NCI-H2107 treated with DMSO at 0.1 percent for 48 hours (cell line): ENCODE measurements around the gene STK24.
A peak's percentile ranks its signal among the peaks of the same experiment; 100 is the strongest.

Experiments
- DNase-seq: peaks from one replicate; lab custom pipeline; 2025; ENCODE audit not compliant: unreplicated experiment; lab: John Stamatoyannopoulos, UW

The STK24 gene

DNA sequence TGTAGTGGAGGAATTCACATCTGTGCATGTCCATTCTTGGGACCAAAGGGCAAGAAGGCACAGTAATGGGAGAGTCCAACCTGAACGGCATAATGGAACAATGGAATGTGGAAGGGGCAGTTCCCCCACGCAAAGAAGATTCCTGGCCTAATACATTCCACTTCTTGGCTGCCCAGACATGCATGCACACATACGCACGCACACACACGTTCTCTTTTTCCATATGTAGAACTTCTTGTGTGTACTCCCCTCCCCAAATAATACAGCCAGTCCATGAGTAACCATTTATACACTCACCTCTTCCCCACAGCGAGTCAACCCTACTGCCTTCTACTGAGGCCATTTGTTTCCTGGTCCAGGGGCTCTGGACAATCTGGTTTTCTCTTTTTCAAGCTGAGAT lies 6.0 kb upstream of the STK24 start:
- DNase-seq = no peak

GRCh38 chr13:98581971-98582702 lies 5.2 kb upstream of the STK24 start:
- DNase-seq = peak; percentile 36

DNA sequence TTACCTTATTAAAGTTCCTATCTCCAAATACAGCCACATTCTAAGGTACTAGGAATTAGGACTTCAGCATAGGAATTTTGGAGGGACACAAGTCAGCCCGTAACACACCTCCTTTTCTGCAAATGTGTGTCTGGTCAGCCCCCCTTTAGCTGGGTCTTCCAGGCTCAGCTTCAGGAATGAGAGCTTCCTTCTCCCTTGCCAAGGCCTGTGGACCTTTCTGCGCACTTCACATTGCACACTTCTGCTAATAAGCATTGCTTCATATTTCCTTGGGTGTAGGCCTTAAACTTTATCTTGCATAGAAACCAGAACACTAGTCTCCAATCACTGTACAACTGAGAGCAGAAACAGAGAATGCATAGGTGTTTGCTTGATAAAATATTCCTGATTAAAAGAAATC lies 4.5 kb upstream of the STK24 start:
- no peak for DNase-seq

DNA sequence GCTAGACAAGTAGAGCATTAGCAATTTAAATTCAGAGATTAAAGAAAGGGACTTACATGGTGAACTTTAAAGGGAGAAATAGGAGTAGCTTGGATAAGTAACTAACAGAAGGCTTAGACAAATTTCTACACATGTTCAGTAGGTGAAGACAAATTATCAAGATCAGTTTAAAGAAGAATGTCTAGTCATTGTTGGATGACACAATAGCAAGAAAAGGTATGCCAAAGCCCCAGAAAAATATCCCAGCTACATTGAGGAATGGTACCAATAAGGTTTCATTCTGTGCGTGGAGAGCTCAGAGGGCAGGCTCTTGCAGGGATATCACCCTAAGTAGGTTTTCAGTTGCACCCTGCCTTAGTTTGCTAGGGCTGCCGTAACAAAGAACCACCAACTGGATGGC lies 3.5 kb upstream of the STK24 start:
- no peak for DNase-seq

DNA sequence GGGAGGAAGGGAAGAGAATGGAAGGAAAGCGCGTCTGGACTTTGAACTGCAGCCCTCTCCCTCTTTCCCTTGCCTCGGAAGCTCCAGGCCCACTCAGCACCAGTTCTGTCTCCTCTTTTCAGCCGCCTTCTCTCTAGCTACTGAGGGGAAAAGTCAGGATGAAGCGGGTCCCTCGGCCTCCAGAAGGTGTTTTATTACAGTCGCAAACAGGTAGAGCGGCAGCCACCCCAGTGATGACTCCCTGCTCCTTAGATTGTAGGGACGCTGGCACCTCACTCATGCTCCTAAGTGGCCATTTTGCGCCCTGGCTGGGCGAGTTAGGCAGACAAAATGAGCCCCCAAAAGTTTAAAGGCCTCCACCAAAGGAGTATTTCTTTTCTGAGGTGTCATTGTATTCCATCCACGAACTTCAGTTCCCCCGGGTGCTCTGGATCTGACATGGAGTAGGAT lies 954 bp upstream of the STK24 start:
- DNase-seq = no peak

DNA sequence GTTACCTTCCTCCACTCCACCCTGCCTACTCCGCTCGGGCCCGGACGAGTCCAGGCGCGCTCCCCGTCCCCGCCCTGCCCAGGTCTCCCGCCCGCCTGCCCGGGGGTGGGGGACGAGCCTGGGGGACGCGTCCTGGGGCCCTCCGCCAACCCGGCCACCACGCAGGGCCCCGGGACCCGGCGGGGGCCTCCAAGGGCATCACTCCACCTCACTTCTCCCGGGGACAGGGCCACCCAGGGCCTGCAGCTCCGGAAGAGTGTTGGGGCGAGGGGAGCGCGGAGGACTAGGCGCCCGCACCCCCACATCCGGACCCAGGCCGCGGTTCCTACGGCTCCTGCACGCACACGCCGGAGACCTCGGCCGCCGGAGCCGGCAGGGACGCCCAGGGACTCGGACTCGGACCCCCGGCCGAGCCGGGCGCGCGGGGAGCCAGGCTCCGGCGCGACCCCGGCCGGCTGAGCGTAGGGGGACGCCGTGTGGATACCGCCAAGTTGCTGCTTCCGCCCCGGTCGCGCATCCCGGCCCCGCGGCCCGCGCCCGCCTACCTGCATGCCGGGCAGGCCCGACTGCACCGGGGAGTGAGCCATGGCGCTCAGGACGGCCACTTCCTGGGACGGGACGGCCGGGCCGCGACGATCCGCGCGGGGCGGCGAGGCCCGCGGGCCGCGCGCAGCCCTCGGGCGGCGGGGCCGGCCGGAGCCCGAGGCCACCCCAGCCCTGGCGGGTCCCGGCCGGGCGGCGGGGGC lies 534 bp downstream of the STK24 start:
- DNase-seq = no peak

GRCh38 chr13:98575904-98576199 lies 1.1 kb downstream of the STK24 start:
- DNase-seq = no peak

GRCh38 chr13:98575009-98575903 lies 1.7 kb downstream of the STK24 start:
- no peak for DNase-seq

- DNase-seq = peak; percentile 95
These were observed 4.8 kb downstream of the STK24 start for GRCh38 chr13:98571955-98572662.

GRCh38 chr13:98570929-98571372 lies 6.0 kb downstream of the STK24 start:
- peak; percentile 53 for DNase-seq

DNA sequence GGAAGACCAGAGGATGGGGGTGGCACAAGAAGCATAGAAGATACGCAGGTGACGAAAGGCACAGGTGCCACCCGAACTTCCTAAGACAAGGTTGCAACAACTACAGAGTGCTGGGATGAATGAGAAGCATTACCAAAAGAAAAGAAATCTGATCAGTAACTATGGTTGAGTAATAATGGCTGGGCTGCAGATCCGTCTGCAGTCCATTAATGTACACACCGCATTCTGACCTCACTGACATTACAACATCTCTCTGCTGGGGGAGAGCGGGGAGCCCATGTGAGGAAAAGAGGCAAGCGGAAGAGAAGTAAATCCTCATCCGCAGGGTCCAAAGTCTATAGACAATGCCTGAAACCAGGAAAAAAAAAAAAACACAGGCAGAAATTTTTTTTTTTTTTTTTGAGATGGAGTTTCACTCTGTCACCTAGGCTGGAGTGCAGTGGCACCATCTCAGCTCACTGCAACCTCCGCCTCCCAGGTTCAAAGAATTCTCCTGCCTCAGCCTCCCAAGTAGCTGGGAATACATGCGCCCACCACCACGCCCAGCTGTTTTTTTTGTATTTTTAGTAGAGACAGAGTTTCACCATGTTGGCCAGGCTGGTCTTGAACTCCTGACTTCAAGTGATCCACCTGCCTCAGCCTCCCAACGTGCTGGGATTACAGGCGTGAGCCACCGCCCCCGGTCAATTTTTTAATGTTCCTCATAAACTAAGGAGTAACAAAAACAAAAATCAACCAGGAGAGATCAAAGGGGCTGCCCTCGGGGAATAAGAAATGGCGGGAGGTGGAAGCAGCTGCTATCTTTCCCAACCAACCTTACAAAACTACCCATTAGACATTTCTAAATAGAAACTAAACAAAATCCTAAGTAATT lies 7.2 kb downstream of the STK24 start:
- DNase-seq = peak; percentile 40

- no peak for DNase-seq
These were observed 8.0 kb downstream of the STK24 start for GRCh38 chr13:98568918-98569317.

GRCh38 chr13:98567140-98567539 lies 9.8 kb downstream of the STK24 start:
- DNase-seq = no peak

GRCh38 chr13:98565726-98566565 lies 11.0 kb downstream of the STK24 start:
- no peak for DNase-seq

DNA sequence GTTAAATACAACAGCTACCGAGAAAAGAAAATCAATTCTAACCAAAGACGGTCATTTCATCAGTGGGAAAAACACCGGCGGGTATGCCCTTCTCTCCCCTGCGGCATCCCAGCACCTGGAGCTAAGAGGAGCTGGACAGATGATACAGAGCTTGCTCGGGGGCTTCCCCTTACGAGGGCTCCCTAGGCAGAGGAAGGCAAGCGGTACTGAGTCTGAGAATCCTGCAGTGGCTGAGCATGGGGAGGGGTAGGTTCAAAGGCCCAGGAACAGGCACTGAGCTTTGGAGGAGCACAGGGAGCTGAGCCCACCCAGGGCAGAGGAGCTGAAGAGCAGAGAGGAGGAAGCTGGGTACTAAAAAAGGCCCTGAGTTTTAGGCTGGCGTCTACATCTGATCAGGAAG lies 12.7 kb downstream of the STK24 start:
- DNase-seq = no peak

GRCh38 chr13:98563071-98563470 lies 13.8 kb downstream of the STK24 start:
- no peak for DNase-seq

GRCh38 chr13:98559169-98559568 lies 17.7 kb downstream of the STK24 start:
- no peak for DNase-seq

DNA sequence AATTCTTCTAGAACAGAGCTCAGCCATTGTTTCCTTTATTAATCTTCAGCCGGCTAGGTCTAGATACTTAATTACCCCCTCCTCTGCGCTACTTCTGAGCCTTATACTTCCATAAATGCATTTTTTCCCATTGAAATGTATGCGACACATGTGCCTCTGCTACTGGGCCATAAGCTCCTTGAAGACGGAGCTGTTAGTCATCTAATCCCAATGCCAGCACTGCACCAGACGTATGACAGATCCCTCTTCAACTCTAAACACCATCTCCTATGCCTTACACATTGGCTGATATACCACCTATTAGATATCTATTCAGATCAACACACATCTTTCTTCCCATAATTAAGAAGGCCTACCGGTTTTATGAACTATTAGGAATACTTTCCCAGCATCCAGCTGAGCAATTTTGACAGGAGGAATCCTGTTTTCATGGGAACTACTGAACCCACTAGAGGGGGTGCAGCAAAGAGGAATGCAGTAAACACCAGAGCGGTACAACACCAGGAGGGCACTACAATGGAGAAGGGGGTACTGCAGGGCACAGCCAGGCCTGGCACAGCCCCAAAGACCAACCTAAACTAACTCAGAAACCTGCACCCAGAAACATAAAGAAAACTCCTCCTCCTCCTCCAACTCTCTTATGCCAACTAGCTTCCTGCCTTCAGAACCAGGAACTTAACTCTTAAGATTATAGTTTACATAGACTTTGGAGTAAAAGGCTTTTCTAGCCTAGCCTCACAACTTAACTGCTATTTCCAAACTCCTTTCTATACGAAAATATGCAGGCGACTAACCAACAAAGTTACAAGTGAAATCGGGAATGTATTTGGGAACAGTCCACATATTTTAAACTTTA lies 18.7 kb downstream of the STK24 start:
- DNase-seq = no peak
